Measurements from ENCODE around the gene TBC1D30.

TBC1D30 gene

GRCh38 chr12:64860446-64860998, 36.1 kb downstream of the TBC1D30 start:
- H3F3A ChIP-seq (ENCODE audit: control insufficient read depth, insufficient read depth), result no peaks in the 10 kb centered on the region
- no peaks in the 10 kb centered on the region for H3K9me2 ChIP-seq (replicated peaks; ENCODE audit: control insufficient read depth, low read length)
- H3K36me3 ChIP-seq (ENCODE audit: control insufficient read depth, low read length), result peaks cover 18% of the 10 kb centered on the region; the same call in 1 of the 2 replicates
- H3K27ac ChIP-seq (ENCODE audit: low read depth, low read length), result no peak overlapping the region
- no peaks in the 10 kb centered on the region for H4K20me1 ChIP-seq (ENCODE audit: control insufficient read depth, insufficient read depth, low read depth, low read length)
- H3K79me2 ChIP-seq (ENCODE audit: control insufficient read depth, low read length), result no peaks in the 10 kb centered on the region
- no peak for TF ChIP-seq CTCF (IDR thresholded peaks at IDR 0.05; ENCODE audit: low read depth, low read length, poor library complexity, severe bottlenecking)
- no peak for TF ChIP-seq EZH2phosphoT487 (IDR thresholded peaks at IDR 0.05; ENCODE audit: borderline replicate concordance, low read length)
- H3K4me1 ChIP-seq (ENCODE audit: control insufficient read depth, low read length), result no peaks in the 10 kb centered on the region
- no peak overlapping the region for H3K4me2 ChIP-seq (ENCODE audit: low read length)
- no peaks in the 10 kb centered on the region for H3K27me3 ChIP-seq (ENCODE audit: control insufficient read depth, low read length)
- H3K4me3 ChIP-seq (ENCODE audit: low read length), result no peak overlapping the region
- no peaks in the 10 kb centered on the region for H3K9me3 ChIP-seq (ENCODE audit: control insufficient read depth, insufficient read depth, low read length)

- no peaks in the 10 kb centered on the region for H3K9me2 ChIP-seq (replicated peaks; ENCODE audit: control insufficient read depth, low read length)
- no peak overlapping the region for H3K27ac ChIP-seq (ENCODE audit: low read depth, low read length)
- H3K27me3 ChIP-seq (ENCODE audit: control insufficient read depth, low read length), result no peaks in the 10 kb centered on the region
- H3K4me2 ChIP-seq (ENCODE audit: low read length), result no peak overlapping the region
- H3K4me3 ChIP-seq (ENCODE audit: low read length), result no peak overlapping the region
- no peaks in the 10 kb centered on the region for H3K9me3 ChIP-seq (ENCODE audit: control insufficient read depth, insufficient read depth, low read length)
- H3K4me1 ChIP-seq (ENCODE audit: control insufficient read depth, low read length), result no peaks in the 10 kb centered on the region
- peaks cover 20% of the 10 kb centered on the region; the same call in 1 of the 2 replicates for H3K36me3 ChIP-seq (ENCODE audit: control insufficient read depth, low read length)
- TF ChIP-seq CTCF (IDR thresholded peaks at IDR 0.05; ENCODE audit: low read depth, low read length, poor library complexity, severe bottlenecking) (no peak), EZH2phosphoT487 (IDR thresholded peaks at IDR 0.05; ENCODE audit: borderline replicate concordance, low read length) (no peak)
- no peaks in the 10 kb centered on the region for H3F3A ChIP-seq (ENCODE audit: control insufficient read depth, insufficient read depth)
- H4K20me1 ChIP-seq (ENCODE audit: control insufficient read depth, insufficient read depth, low read depth, low read length), result no peaks in the 10 kb centered on the region
- H3K79me2 ChIP-seq (ENCODE audit: control insufficient read depth, low read length), result no peaks in the 10 kb centered on the region
Measured at GRCh38 chr12:64864319-64864718, 39.9 kb downstream of the TBC1D30 start.

- no peak overlapping the region for H3K4me2 ChIP-seq (ENCODE audit: low read length)
- H3K9me2 ChIP-seq (replicated peaks; ENCODE audit: control insufficient read depth, low read length), result no peaks in the 10 kb centered on the region
- H3K27ac ChIP-seq (ENCODE audit: low read depth, low read length), result no peak overlapping the region
- H4K20me1 ChIP-seq (ENCODE audit: control insufficient read depth, insufficient read depth, low read depth, low read length), result no peaks in the 10 kb centered on the region
- H3F3A ChIP-seq (ENCODE audit: control insufficient read depth, insufficient read depth), result no peaks in the 10 kb centered on the region
- H3K36me3 ChIP-seq (ENCODE audit: control insufficient read depth, low read length), result peaks cover 30% of the 10 kb centered on the region
- no peak overlapping the region for H3K4me3 ChIP-seq (ENCODE audit: low read length)
- H3K27me3 ChIP-seq (ENCODE audit: control insufficient read depth, low read length), result no peaks in the 10 kb centered on the region
- no peaks in the 10 kb centered on the region for H3K9me3 ChIP-seq (ENCODE audit: control insufficient read depth, insufficient read depth, low read length)
- TF ChIP-seq EZH2phosphoT487 (IDR thresholded peaks at IDR 0.05; ENCODE audit: borderline replicate concordance, low read length) (no peak), CTCF (IDR thresholded peaks at IDR 0.05; ENCODE audit: low read depth, low read length, poor library complexity, severe bottlenecking) (no peak)
- H3K79me2 ChIP-seq (ENCODE audit: control insufficient read depth, low read length), result no peaks in the 10 kb centered on the region
- no peaks in the 10 kb centered on the region for H3K4me1 ChIP-seq (ENCODE audit: control insufficient read depth, low read length)
Measured at GRCh38 chr12:64875186-64875585, 50.7 kb downstream of the TBC1D30 start.

Data from DOHH2 (cell line).